HepG2 (cell line): ENCODE data around the gene GRAMD1A. TPM values are rescaled to one million over a fixed set of nuclear protein-coding genes. Genes with fewer than 3 reads are reported as not detected.

ENCODE experiments used
- HMG20B ChIP-seq: conservative IDR thresholded peaks from 2 replicates; pipeline ENCODE4 v1.6.1; 2016; ENCODE audit warnings: missing genetic modification reagents, missing compliant biosample characterization
- MTA1 ChIP-seq: sonication (generic); formaldehyde crosslinking; IDR thresholded peaks from 2 replicates; pipeline ENCODE4 v1.4.0; 2020; ENCODE audit warnings: missing genetic modification reagents, mild to moderate bottlenecking, borderline replicate concordance
- PHF8 ChIP-seq: sonication (generic); formaldehyde crosslinking; IDR thresholded peaks from 2 replicates; pipeline ENCODE4 v1.5.0; 2020; ENCODE audit warnings: missing genetic modification reagents
- REL ChIP-seq: sonication (generic); formaldehyde crosslinking; conservative IDR thresholded peaks from 2 replicates; pipeline ENCODE4 v1.8.0; 2022; ENCODE audit warnings: mild to moderate bottlenecking, missing genetic modification reagents, moderate library complexity
- RFX5 ChIP-seq: IDR thresholded peaks from 2 replicates; pipeline ENCODE4 v1.6.1; 2011; ENCODE audit warnings: low read depth, low read length, improper control_type of control experiment
- SNAPC2 ChIP-seq: sonication (generic); formaldehyde crosslinking; IDR thresholded peaks from 2 replicates; pipeline ENCODE4 v1.8.1; 2022; ENCODE audit warnings: mild to moderate bottlenecking, missing genetic modification reagents
- TAF1 ChIP-seq: sonication (generic); formaldehyde crosslinking; IDR thresholded peaks from 2 replicates; pipeline ENCODE4 v1.4.0; 2020; ENCODE audit warnings: missing genetic modification reagents
- TBX2 ChIP-seq: sonication (generic); formaldehyde crosslinking; IDR thresholded peaks from 2 replicates; pipeline ENCODE4 v1.5.0; 2020; ENCODE audit warnings: missing genetic modification reagents, mild to moderate bottlenecking, borderline replicate concordance
- TRIM24 ChIP-seq: sonication (generic); formaldehyde crosslinking; IDR thresholded peaks from 2 replicates; pipeline ENCODE4 v1.8.0; 2022; ENCODE audit warnings: mild to moderate bottlenecking, missing genetic modification reagents
- ZBTB14 ChIP-seq: sonication (generic); formaldehyde crosslinking; IDR thresholded peaks from 2 replicates; pipeline ENCODE4 v1.4.0; 2020; ENCODE audit warnings: missing genetic modification reagents
- ZBTB20 ChIP-seq: sonication (generic); formaldehyde crosslinking; IDR thresholded peaks from 2 replicates; pipeline ENCODE4 v1.8.1; 2023; ENCODE audit warnings: missing genetic modification reagents, low read depth, mild to moderate bottlenecking, borderline replicate concordance
- ZIK1 ChIP-seq: sonication (generic); formaldehyde crosslinking; IDR thresholded peaks from 2 replicates; pipeline ENCODE4 v1.5.0; 2020; ENCODE audit warnings: mild to moderate bottlenecking, low read depth, missing genetic modification reagents, borderline replicate concordance
- ZNF354B ChIP-seq: sonication (generic); formaldehyde crosslinking; IDR thresholded peaks from 2 replicates; pipeline ENCODE4 v1.8.0; 2022; ENCODE audit warnings: mild to moderate bottlenecking, missing genetic modification reagents
- ZNF646 ChIP-seq: sonication (generic); formaldehyde crosslinking; IDR thresholded peaks from 2 replicates; pipeline ENCODE4 v1.9.0; 2021; ENCODE audit warnings: mild to moderate bottlenecking, missing genetic modification reagents
- ZNF652 ChIP-seq: IDR thresholded peaks from 2 replicates; pipeline ENCODE4 v1.6.1; 2016; ENCODE audit warnings: low read depth, borderline replicate concordance
- ZNF691 ChIP-seq: sonication (generic); formaldehyde crosslinking; IDR thresholded peaks from 2 replicates; pipeline ENCODE4 v1.4.0; 2020; ENCODE audit warnings: missing genetic modification reagents, low read depth, mild to moderate bottlenecking, borderline replicate concordance
- polyA plus RNA-seq, 8 experiments: library from polyadenylated mRNA; depleted of rRNA in 3 of 8; stranded (reverse) in 7 of 8; unstranded in 1 of 8; fragments of >200 nt; fragmentation: Illumina TruSeq in 4 of 8; extraction: Trizol in 4 of 8; gene quantifications; 2 replicates each; pipeline versions ENCODE4 v1.2.1 to v1.2.3, GENCODE V29; 2011 to 2016; ENCODE audit warnings: low read depth in 4 of 8, missing spikeins in 1 of 8, mixed read lengths in 1 of 8; ENCODE audit not compliant: insufficient read depth in 1 of 8
- total RNA-seq, 5 experiments: library from RNA; depleted of rRNA; stranded (reverse); fragments of >200 nt; fragmentation: Illumina TruSeq; extraction: Trizol; gene quantifications; 2 replicates each; pipeline ENCODE4 v1.2.3, GENCODE V29; 2016; ENCODE audit warnings: low read depth in 1 of 5

Gene GRAMD1A
- total and polyA plus RNA-seq, 2 of the 13 experiments (the other 11 are each of a cell fraction or from before 2014, with no cell fraction given) = 14.7 to 181 TPM

GRCh38 chr19:35000647-35001501, 751 bp downstream of the GRAMD1A start (continued):
- TF ChIP-seq ZBTB14 = no peak
- TF ChIP-seq ZNF354B (CRISPR knock-in tag) = no peak
- TF ChIP-seq ZBTB20 = no peak
- no peak for TF ChIP-seq REL (CRISPR knock-in tag)
- TF ChIP-seq RFX5 = no peak
- TF ChIP-seq SNAPC2 (CRISPR knock-in tag) = no peak
- peak; percentile 68; the same call in 1 of the 2 replicates for TF ChIP-seq ZNF646 (CRISPR knock-in tag)
- TF ChIP-seq TRIM24 (CRISPR knock-in tag) = no peak
- no peak for TF ChIP-seq HMG20B (CRISPR knock-in tag)
- TF ChIP-seq ZNF691 = 0 out of 2 replicates have a peak, but pooled peaks have one; percentile 31
- TF ChIP-seq ZNF652 (CRISPR knock-in tag) = no peak
- peak; percentile 49; the same call in 1 of the 2 replicates for TF ChIP-seq TBX2 (CRISPR knock-in tag)
- no peak for TF ChIP-seq ZIK1 (CRISPR knock-in tag)
- TF ChIP-seq TAF1 (CRISPR knock-in tag) = no peak
- TF ChIP-seq PHF8 (CRISPR knock-in tag) = peak; percentile 53; the same call in 1 of the 2 replicates
- no peak for TF ChIP-seq MTA1
